OCI-LY7 (cell line): Measurements from ENCODE around the gene CKAP2L. TPM values are rescaled to one million over a fixed set of nuclear protein-coding genes. Genes with fewer than 3 reads are reported as not detected.

Experiments
- BruUV-seq: library from RNA; stranded (reverse); fragments of 400-500 nt; replicated peaks from 2 replicates; lab custom pipeline; 2021; lab: Mats Ljungman, UMichigan
- CTCF ChIA-PET: fragments of 300-600 bp; sonication (Branson Sonifier 250); formaldehyde crosslinking; loops from one replicate; lab custom pipeline; 2022; ENCODE audit warnings: antibody characterized with exemption; ENCODE audit not compliant: unreplicated experiment; lab: Charles Lee
- POLR2A ChIA-PET: fragments of 300-600 bp; sonication (Branson Sonifier 250); formaldehyde crosslinking; loops from one replicate; lab custom pipeline; 2022; ENCODE audit warnings: antibody characterized with exemption; lab: Charles Lee
- DNase-seq: peaks from one replicate; pipeline ENCODE4 v3.0.0-alpha.2; 2015; ENCODE audit warnings: low spot score
- H2AFZ ChIP-seq: fragments of 200-600 bp; sonication (generic), shearing (Covaris generic); 2 replicates; pipeline ENCODE4 v1.6.1; 2014; ENCODE audit warnings: mild to moderate bottlenecking, antibody characterized with exemption, low read length, moderate library complexity
- H3K27ac ChIP-seq: fragments of 200-600 bp; sonication (generic); 2 replicates; pipeline ENCODE4 v1.5.1; 2014; ENCODE audit warnings: mixed run types, low read depth, mild to moderate bottlenecking, moderate library complexity, low read length, inconsistent platforms; ENCODE audit not compliant: poor library complexity, severe bottlenecking
- H3K36me3 ChIP-seq: fragments of 200-600 bp; sonication (generic); 2 replicates; pipeline ENCODE4 v1.6.1; 2014; ENCODE audit warnings: mild to moderate bottlenecking, antibody characterized with exemption, low read length, moderate library complexity, mixed read lengths; ENCODE audit not compliant: insufficient read depth
- H3K4me1 ChIP-seq: fragments of 200-600 bp; sonication (generic); 2 replicates; pipeline ENCODE4 v1.5.1; 2014; ENCODE audit warnings: mild to moderate bottlenecking, low read length; ENCODE audit not compliant: insufficient read depth, poor library complexity, severe bottlenecking
- H3K4me2 ChIP-seq: fragments of 200-600 bp; sonication (generic); 2 replicates; pipeline ENCODE4 v1.6.1; 2014; ENCODE audit warnings: mild to moderate bottlenecking, low read length
- H3K4me3 ChIP-seq: fragments of 200-600 bp; sonication (generic); 2 replicates; pipeline ENCODE4 v1.5.1; 2014; ENCODE audit warnings: mild to moderate bottlenecking, low read depth, low read length; ENCODE audit not compliant: poor library complexity, severe bottlenecking
- H3K79me2 ChIP-seq: fragments of 200-600 bp; sonication (generic); 2 replicates; pipeline ENCODE4 v1.6.1; 2016; ENCODE audit warnings: low read depth, mild to moderate bottlenecking, low read length, moderate library complexity, mixed read lengths; ENCODE audit not compliant: insufficient read depth
- H3K9me2 ChIP-seq: fragments of 200-600 bp; sonication (generic); 2 replicates; pipeline ENCODE4 v1.6.1; 2016; ENCODE audit warnings: mild to moderate bottlenecking, low read length, mixed read lengths; ENCODE audit not compliant: insufficient read depth
- H3K9me3 ChIP-seq: fragments of 200-600 bp; sonication (generic); 2 replicates; pipeline ENCODE4 v1.6.1; 2014; ENCODE audit warnings: mild to moderate bottlenecking, mixed run types, low read length, mixed read lengths
- H4K20me1 ChIP-seq: fragments of 200-600 bp; sonication (generic); 2 replicates; pipeline ENCODE4 v1.6.1; 2014; ENCODE audit warnings: mild to moderate bottlenecking, antibody characterized with exemption, low read length, moderate library complexity, mixed read lengths; ENCODE audit not compliant: insufficient read depth
- EZH2phosphoT487 ChIP-seq: fragments of 200-600 bp; sonication (generic); IDR thresholded peaks from 2 replicates; pipeline ENCODE4 v1.6.1; 2018; ENCODE audit warnings: low read depth, borderline replicate concordance, mild to moderate bottlenecking, mixed run types, antibody characterized with exemption, low read length, moderate library complexity, mixed read lengths
- intact Hi-C: fragments of 100-400 bp; cut with micrococcal nuclease; formaldehyde crosslinking; loops from one replicate; pipeline ENCODE4 v1.10.0; 2022; ENCODE audit not compliant: unreplicated experiment
- total RNA-seq, 2 experiments: library from RNA; depleted of rRNA in 1 of 2; stranded (reverse); fragments of >200 nt in 1 of 2; shearing (Covaris generic) in 1 of 2; gene quantifications; 2 replicates each; pipeline ENCODE4 v1.2.3, GENCODE V29; 2014 to 2022
- TF ChIP-seq, protein P1 (sequence below): fragments of 200-600 bp; sonication (generic); conservative IDR thresholded peaks from 2 replicates; pipeline ENCODE4 v1.5.1; 2014; ENCODE audit warnings: mild to moderate bottlenecking, antibody characterized with exemption, low read length, moderate library complexity, mixed read lengths

The CKAP2L gene
- total RNA-seq, 2 experiments from 2014 or later = 31.8 to 61.8 TPM

- H3K4me1 ChIP-seq = peaks cover 5% of the 10 kb centered on the region
- H3K27ac ChIP-seq = no peak overlapping the region
- H3K4me3 ChIP-seq = no peak overlapping the region
- H3K79me2 ChIP-seq = no peaks in the 10 kb centered on the region
- H3K4me2 ChIP-seq = no peak overlapping the region
- CTCF ChIA-PET = interaction anchor here (1.2 kb wide), 1 partner anchor 124 kb away, joined by 4 read pairs; no protein-coding TSS in a partner anchor
- no peak overlapping the region for H2AFZ ChIP-seq
- intact Hi-C loops = no loop called here
- TF ChIP-seq, protein P1, sequence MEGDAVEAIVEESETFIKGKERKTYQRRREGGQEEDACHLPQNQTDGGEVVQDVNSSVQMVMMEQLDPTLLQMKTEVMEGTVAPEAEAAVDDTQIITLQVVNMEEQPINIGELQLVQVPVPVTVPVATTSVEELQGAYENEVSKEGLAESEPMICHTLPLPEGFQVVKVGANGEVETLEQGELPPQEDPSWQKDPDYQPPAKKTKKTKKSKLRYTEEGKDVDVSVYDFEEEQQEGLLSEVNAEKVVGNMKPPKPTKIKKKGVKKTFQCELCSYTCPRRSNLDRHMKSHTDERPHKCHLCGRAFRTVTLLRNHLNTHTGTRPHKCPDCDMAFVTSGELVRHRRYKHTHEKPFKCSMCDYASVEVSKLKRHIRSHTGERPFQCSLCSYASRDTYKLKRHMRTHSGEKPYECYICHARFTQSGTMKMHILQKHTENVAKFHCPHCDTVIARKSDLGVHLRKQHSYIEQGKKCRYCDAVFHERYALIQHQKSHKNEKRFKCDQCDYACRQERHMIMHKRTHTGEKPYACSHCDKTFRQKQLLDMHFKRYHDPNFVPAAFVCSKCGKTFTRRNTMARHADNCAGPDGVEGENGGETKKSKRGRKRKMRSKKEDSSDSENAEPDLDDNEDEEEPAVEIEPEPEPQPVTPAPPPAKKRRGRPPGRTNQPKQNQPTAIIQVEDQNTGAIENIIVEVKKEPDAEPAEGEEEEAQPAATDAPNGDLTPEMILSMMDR = no peak
- no peak for TF ChIP-seq EZH2phosphoT487
- no peaks in the 10 kb centered on the region for H4K20me1 ChIP-seq
- no peaks in the 10 kb centered on the region for H3K9me2 ChIP-seq
- H3K9me3 ChIP-seq = no peaks in the 10 kb centered on the region
- H3K36me3 ChIP-seq = no peaks in the 10 kb centered on the region
- no peak for DNase-seq
- BruUV-seq = no TSS peak
- POLR2A ChIA-PET = interaction anchor here (1.2 kb wide), 1 partner anchor 39 kb away, joined by 4 read pairs; no protein-coding TSS in a partner anchor
Observed at GRCh38 chr2:112723995-112724394, 40.4 kb downstream of the CKAP2L start.

DNA sequence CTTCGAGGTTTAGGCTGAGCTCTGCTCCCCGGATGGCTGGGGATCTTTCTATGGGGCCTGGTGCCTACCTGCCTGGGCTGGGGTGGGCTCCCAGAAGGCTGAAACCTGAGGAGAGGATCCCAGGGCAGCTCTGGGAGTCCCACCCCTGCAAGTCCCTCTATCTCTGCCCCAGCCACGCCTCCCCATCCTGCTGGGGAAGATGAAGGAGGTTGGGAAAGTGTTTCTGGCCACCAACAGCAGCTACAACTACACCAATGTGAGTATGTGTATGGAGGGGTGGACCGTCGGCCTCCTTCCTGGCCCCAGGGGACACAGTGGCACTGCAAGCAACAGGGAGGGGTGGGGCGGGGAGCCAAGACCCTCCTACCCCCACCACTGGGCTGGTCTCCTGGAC, 40.9 kb downstream of the CKAP2L start:
- intact Hi-C loops = no loop called here
- ChIA-PET POLR2A (no interaction called here), CTCF (no interaction called here)
- no peak overlapping the region for H3K27ac ChIP-seq
- H2AFZ ChIP-seq = no peak overlapping the region
- no peak for DNase-seq
- no peaks in the 10 kb centered on the region for H3K9me3 ChIP-seq
- BruUV-seq = no TSS peak
- TF ChIP-seq EZH2phosphoT487 = no peak
- TF ChIP-seq, protein P1 = no peak
- H4K20me1 ChIP-seq = no peaks in the 10 kb centered on the region
- no peaks in the 10 kb centered on the region for H3K79me2 ChIP-seq
- H3K36me3 ChIP-seq = no peaks in the 10 kb centered on the region
- peaks cover 5% of the 10 kb centered on the region for H3K4me1 ChIP-seq
- H3K9me2 ChIP-seq = no peaks in the 10 kb centered on the region
- no peak overlapping the region for H3K4me2 ChIP-seq
- no peak overlapping the region for H3K4me3 ChIP-seq

DNA sequence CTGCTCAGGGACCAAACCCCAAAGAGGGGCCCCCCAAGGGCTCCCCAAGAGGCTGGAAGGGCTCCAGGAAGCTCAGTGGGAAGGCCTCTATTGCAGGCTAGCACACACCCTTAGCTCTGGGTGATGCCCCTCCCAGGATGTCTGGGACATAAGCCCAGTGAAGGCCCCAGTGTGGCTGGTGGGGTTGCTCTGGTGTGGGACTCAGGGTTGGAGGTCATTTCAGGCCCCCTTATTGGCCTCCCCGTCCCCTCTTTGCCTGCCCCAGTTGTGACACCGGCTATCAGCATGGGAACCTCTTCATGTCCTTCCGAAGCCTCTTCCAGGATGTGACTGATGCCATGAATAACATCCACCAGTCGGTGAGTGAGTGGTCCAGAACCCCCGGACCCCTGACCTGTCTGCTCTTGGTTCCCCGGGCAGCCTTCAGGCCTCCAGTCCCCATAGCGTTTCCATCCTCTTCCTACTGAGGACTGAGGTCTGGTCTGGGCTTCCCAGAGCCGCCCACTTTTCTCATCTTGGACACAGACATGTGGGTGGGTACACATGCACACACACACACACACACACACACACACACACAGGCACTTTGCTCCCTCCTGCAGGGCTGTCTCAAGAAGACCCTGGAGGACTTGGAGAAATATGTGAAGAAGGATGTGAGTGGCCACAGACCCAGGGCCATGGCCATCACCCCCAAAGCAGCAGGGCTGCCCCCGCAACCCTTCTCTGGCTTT, 41.4 kb downstream of the CKAP2L start:
- H3K79me2 ChIP-seq = no peaks in the 10 kb centered on the region
- no peak for DNase-seq
- H3K4me3 ChIP-seq = no peak overlapping the region
- H2AFZ ChIP-seq = no peak overlapping the region
- BruUV-seq = no TSS peak
- no peaks in the 10 kb centered on the region for H3K9me3 ChIP-seq
- ChIA-PET POLR2A (no interaction called here), CTCF (no interaction called here)
- H3K4me2 ChIP-seq = no peak overlapping the region
- H3K9me2 ChIP-seq = no peaks in the 10 kb centered on the region
- TF ChIP-seq, protein P1 = no peak
- no peak for TF ChIP-seq EZH2phosphoT487
- peaks cover 5% of the 10 kb centered on the region for H3K4me1 ChIP-seq
- no peaks in the 10 kb centered on the region for H4K20me1 ChIP-seq
- H3K36me3 ChIP-seq = no peaks in the 10 kb centered on the region
- intact Hi-C loops = no loop called here
- no peak overlapping the region for H3K27ac ChIP-seq
